A204.1 (cell line): ENCODE results near the gene KANSL1L.
"Not testable (repeated sequence)": the region's sequence is repeated elsewhere in the genome, so short reads cannot be mapped to it uniquely, and the experiment has no call there.

Experiments
- FAIRE-seq: peaks from 2 replicates; lab custom pipeline; 2012; peaks lifted over from hg19 to GRCh38; lab: Jason Lieb, UNC

Gene KANSL1L

GRCh38 chr2:210171309-210172218 lies at the start of gene KANSL1L:
TSS of gene KANSL1L (minus strand) at chr2:210171409. CDS start at chr2:210154582, 16,827 bp downstream.
- peak; percentile 11 for FAIRE-seq

- no peak for FAIRE-seq
Observed at GRCh38 chr2:210215120-210215519, 43.9 kb upstream of the KANSL1L start.

GRCh38 chr2:210210185-210210584 lies 39.0 kb upstream of the KANSL1L start:
- no peak for FAIRE-seq

- no peak for FAIRE-seq
Observed at GRCh38 chr2:210207929-210208328, 36.7 kb upstream of the KANSL1L start.

GRCh38 chr2:210203558-210203957 lies 32.3 kb upstream of the KANSL1L start:
- peak; percentile 68 for FAIRE-seq

GRCh38 chr2:210203147-210203546 lies 31.9 kb upstream of the KANSL1L start:
- FAIRE-seq: no peak

- FAIRE-seq: no peak
Observed at GRCh38 chr2:210199854-210200253, 28.6 kb upstream of the KANSL1L start.

- peak; percentile 99 for FAIRE-seq
Observed at GRCh38 chr2:210199186-210199765, 28.1 kb upstream of the KANSL1L start.

- FAIRE-seq: no peak
Observed at GRCh38 chr2:210198326-210198725, 27.1 kb upstream of the KANSL1L start.

GRCh38 chr2:210197720-210198119 lies 26.5 kb upstream of the KANSL1L start:
- FAIRE-seq: no peak

- peak; percentile 98 for FAIRE-seq
Observed at GRCh38 chr2:210195101-210195852, 24.1 kb upstream of the KANSL1L start.

GRCh38 chr2:210190345-210190744 lies 19.1 kb upstream of the KANSL1L start:
- FAIRE-seq: no peak

- no peak for FAIRE-seq
Observed at GRCh38 chr2:210189452-210190138, 18.4 kb upstream of the KANSL1L start.

- FAIRE-seq: no peak
Observed at GRCh38 chr2:210188755-210189154, 17.5 kb upstream of the KANSL1L start.

- FAIRE-seq: no peak
Observed at GRCh38 chr2:210188190-210188589, 17.0 kb upstream of the KANSL1L start.

- not testable (repeated sequence) for FAIRE-seq
Observed at GRCh38 chr2:210183936-210184335, 12.7 kb upstream of the KANSL1L start.

- not testable (repeated sequence) for FAIRE-seq
Observed at GRCh38 chr2:210181606-210182088, 10.4 kb upstream of the KANSL1L start.

GRCh38 chr2:210181033-210181605 lies 9.9 kb upstream of the KANSL1L start:
- not testable (repeated sequence) for FAIRE-seq

- FAIRE-seq: no peak
Observed at GRCh38 chr2:210180477-210180876, 9.3 kb upstream of the KANSL1L start.

- FAIRE-seq: no peak
Observed at GRCh38 chr2:210179351-210179990, 8.3 kb upstream of the KANSL1L start.

- FAIRE-seq: no peak
Observed at GRCh38 chr2:210177769-210178168, 6.6 kb upstream of the KANSL1L start.
